Heart left ventricle (tissue), 16 donors: Measurements from ENCODE around the gene PRDM15. TPM values are rescaled to one million over a fixed set of nuclear protein-coding genes. Genes with fewer than 3 reads are reported as not detected.

ENCODE experiments used
- ATAC-seq, 4 donors: fragments of 200-7000 bp; cut with Tn5 transposase; one replicate each; pipeline ENCODE4 v1.9.1; 2020 to 2022; ENCODE audit warnings: moderate library complexity in 4 of 4, mild to moderate bottlenecking in 3 of 4, moderate number of reproducible peaks in 1 of 4
- DNase-seq, 5 donors: peaks; one replicate each; pipeline ENCODE4 v3.0.0-alpha.2; 2020
- H3K27ac ChIP-seq, 12 donors: fragments of 200-600 bp; sonication (generic) in 4 of 12; one replicate each; pipeline versions ENCODE4 v1.5.0 to v1.8.0; 2016 to 2022; ENCODE audit warnings: mild to moderate bottlenecking in 2 of 12
- H3K27me3 ChIP-seq, 9 donors: fragments of 200-600 bp; sonication (generic) in 2 of 9; one replicate each; pipeline versions ENCODE4 v1.5.1 to v1.8.0; 2016 to 2022; ENCODE audit warnings: mild to moderate bottlenecking in 3 of 9
- H3K36me3 ChIP-seq, 9 donors: fragments of 200-600 bp; sonication (generic) in 2 of 9; one replicate each; pipeline versions ENCODE4 v1.5.0 to v1.8.0; 2018 to 2022; ENCODE audit warnings: mild to moderate bottlenecking in 2 of 9
- H3K4me1 ChIP-seq, 12 donors: fragments of 200-600 bp; sonication (generic) in 4 of 12; one replicate each; pipeline versions ENCODE4 v1.5.0 to v1.8.0; 2016 to 2022; ENCODE audit warnings: mild to moderate bottlenecking in 3 of 12
- H3K4me3 ChIP-seq, 12 donors: fragments of 200-600 bp; sonication (generic) in 4 of 12; one replicate each; pipeline versions ENCODE4 v1.5.0 to v1.8.0; 2017 to 2022; ENCODE audit warnings: mild to moderate bottlenecking in 9 of 12, moderate library complexity in 4 of 12
- H3K9me3 ChIP-seq, 12 donors: fragments of 200-600 bp; sonication (generic) in 4 of 12; one replicate each; pipeline versions ENCODE4 v1.5.0 to v1.8.0; 2016 to 2022; ENCODE audit warnings: mild to moderate bottlenecking in 1 of 12
- CTCF ChIP-seq, 12 donors: fragments of 200-600 bp; sonication (generic) in 4 of 12; IDR thresholded peaks; one replicate each; pipeline versions ENCODE4 v1.5.0 to v1.8.0; 2018 to 2022; ENCODE audit warnings: antibody characterized with exemption in 12 of 12, mild to moderate bottlenecking in 5 of 12
- POLR2A ChIP-seq, 2 donors: fragments of 450-650 bp; IDR thresholded peaks; one replicate each; pipeline ENCODE4 v1.6.1; 2017; ENCODE audit warnings: antibody characterized with exemption in 2 of 2, mild to moderate bottlenecking in 2 of 2, moderate library complexity in 2 of 2
- WGBS, 4 donors: extraction: QIAGEN DNeasy Blood & Tissue Kit in 2 of 4; methylation state at CpG; one replicate each; pipeline versions ENCODE4 v1.1.5 to v1.1.7; 2013 to 2018; 5-methylcytosine and 5-hydroxymethylcytosine counted together
- intact Hi-C, 10 donors: fragments of 100-400 bp; cut with DNase I; formaldehyde crosslinking; loops; one replicate each; pipeline versions ENCODE4 v1.11.1 to v1.14.2; 2022
- polyA plus RNA-seq, 2 donors: library from polyadenylated mRNA; stranded (reverse); fragments of 200-250 nt; gene quantifications; one replicate each; pipeline ENCODE4 v1.2.3, GENCODE V29; 2013
- total RNA-seq, 9 donors: library from RNA; depleted of rRNA in 2 of 9; stranded (reverse); fragments of >200 nt in 2 of 9; fragmentation: NEBNext Ultra II Directional in 3 of 9; extraction: Animal tissue kit (Norgen Biotek cat#: 25700) in 3 of 9; gene quantifications; one replicate each; pipeline versions ENCODE4 v1.1.0 to v1.2.4, GENCODE V29; 2016 to 2023
- donor health status: ischemic (EF 13 %, LVEDD 7.1; RV severe dilation, severe dysfunction).
- donor health status: healthy with polysubstance abuse.
- donor health status: DM: no; HTN: yes; CAD: no.
- donor health status: DM: no; HTN: no; CAD: no.
- donor health status: ischemic (EF 25% LVEDD 6.9; RV normal size, moderate dysfunction).
- donor health status: ischemic (EF 25% LVEDD 5.7; RV mildly dilated, moderate dysfunction).
- donor health status: healthy.
- donor health status: DM: yes; HTN: yes; CAD: no.
- donor health status: ischemic (EF 35%, LVEDD 5.7; RV mildly dilated, moderate dysfunction).
- donor health status: nonischemic (EF 11% LVEDD 7.7; RV severe dilation, severe dysfunction).
- donor health status: DM: yes; HTN: yes; CAD: no.
- donor health status: PGD.
- donor health status: ischemic (EF 29% LVEDD 5.4; RV normal size, mild dysfunction).
- donor health status: nonischemic (EF 23%, LVEDD 6.1; RV moderate dilation, normal function).

Gene PRDM15
- total and polyA plus RNA-seq, 11 donors, result 2.1 to 6.3 (median 2.7) TPM

DNA sequence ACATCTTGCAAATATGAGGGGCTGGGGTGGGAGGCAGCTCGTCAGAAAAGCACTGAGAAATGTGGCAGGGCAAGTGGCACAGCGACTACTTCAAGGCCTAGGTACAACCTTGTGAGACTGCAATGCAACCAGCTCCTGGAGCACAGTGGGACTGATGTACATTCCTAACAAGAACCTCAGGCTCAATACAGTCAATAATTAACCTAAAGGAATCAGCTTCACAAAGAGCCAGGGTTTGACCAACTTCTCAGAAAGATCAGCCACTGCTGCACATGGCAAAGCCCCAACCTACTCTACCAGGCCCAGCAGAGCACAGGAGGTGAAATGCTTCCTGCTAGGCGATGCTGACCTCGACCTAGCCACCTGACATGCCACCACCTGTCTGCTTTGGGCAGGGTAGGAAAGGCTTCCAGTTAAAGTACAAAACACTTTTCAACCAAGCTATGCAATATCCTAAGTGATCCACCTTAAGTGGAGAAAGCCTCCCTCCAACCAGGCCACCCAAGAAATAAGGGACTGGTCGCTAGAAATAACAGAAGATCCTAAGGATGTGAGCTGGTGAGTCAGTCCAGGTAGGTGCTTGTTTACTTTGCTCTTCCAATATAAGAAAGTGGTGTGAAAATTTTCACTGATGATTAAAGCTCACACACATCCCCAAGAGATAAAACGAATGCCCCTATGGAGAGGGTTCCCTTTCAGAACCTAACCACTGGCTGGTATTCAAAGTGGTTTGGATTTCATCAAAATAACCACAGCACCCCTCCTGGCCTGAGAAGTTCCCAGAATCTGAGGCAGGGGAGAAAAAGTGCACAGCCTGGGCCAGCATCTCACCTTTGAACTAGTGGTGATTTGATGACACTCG, 114.4 kb downstream of the PRDM15 start:
- Histone ChIP-seq H3K4me1 (peaks cover 0 to 64% (median 25%) of the 10 kb centered on the region in 12 donors), H3K27me3 (peaks cover 51 to 96% (median 80%) of the 10 kb centered on the region in 9 donors), H3K4me3 (no peak overlapping the region), H3K27ac (no peak overlapping the region), H3K9me3 (no peaks in the 10 kb centered on the region), H3K36me3 (no peaks in the 10 kb centered on the region)
- intact Hi-C loops, result no loop called here
- no peak for DNase-seq
- TF ChIP-seq POLR2A (IDR thresholded peaks at IDR 0.05) (no peak), CTCF (IDR thresholded peaks at IDR 0.05) (no peak)
- 77 to 84% (median 78%) methylated on average over 7 of the region's 7 CpGs for WGBS, 4 donors
- no peak for ATAC-seq

- ATAC-seq, result no peak
- TF ChIP-seq CTCF (IDR thresholded peaks at IDR 0.05) (no peak), POLR2A (IDR thresholded peaks at IDR 0.05) (no peak)
- Histone ChIP-seq H3K27me3 (peaks cover 48 to 92% (median 73%) of the 10 kb centered on the region in 9 donors), H3K36me3 (no peaks in the 10 kb centered on the region), H3K27ac (no peak overlapping the region), H3K4me1 (peaks cover 0 to 62% (median 25%) of the 10 kb centered on the region in 12 donors), H3K4me3 (no peak overlapping the region), H3K9me3 (no peaks in the 10 kb centered on the region)
- WGBS, 4 donors, result 60 to 72% (median 70%) methylated on average over 6 to 8 of the region's 8 CpGs
- DNase-seq, result no peak
- intact Hi-C loops, result no loop called here
Measured at GRCh38 chr21:41763996-41764395, 115.1 kb downstream of the PRDM15 start.

DNA sequence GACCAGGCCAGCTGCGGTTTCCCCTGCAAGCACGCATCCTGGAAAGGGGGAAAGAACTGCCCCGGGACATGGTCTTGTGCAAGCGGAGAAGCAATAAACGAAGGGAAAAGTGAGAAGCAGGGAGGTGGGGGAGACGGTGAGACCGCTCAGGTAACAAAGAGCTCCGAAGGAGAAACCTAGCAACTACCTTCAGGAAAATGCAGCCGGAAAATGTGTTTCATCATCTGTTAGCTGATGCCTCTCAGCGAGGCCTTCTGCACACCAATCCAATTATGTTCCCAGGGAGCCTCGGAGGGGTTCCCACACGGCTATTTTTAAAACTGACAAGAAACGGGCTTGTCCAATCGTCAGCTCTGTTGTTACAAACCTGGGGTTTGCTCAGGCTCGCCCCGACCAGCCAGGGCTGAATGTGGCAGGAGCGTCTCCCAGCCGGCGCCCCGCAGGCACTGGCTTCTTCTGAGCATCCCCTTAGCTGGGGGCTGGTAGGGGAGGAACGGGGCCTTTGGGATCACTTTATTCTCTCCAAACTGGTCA, 115.7 kb downstream of the PRDM15 start:
- ATAC-seq (no peak), DNase-seq (no peak)
- Histone ChIP-seq H3K4me3 (no peak overlapping the region), H3K27me3 (peaks cover 42 to 87% (median 67%) of the 10 kb centered on the region in 9 donors), H3K9me3 (no peaks in the 10 kb centered on the region), H3K4me1 (peaks cover 0 to 57% (median 21%) of the 10 kb centered on the region in 12 donors), H3K27ac (no peak overlapping the region), H3K36me3 (no peaks in the 10 kb centered on the region)
- intact Hi-C loops, result no loop called here
- TF ChIP-seq POLR2A (IDR thresholded peaks at IDR 0.05), result no peak
- no peak for TF ChIP-seq CTCF (IDR thresholded peaks at IDR 0.05)
- 37 to 55% (median 49%) methylated on average over 21 of the region's 21 CpGs for WGBS, 4 donors

- ATAC-seq (no peak), DNase-seq (no peak)
- H3K27ac ChIP-seq, result no peak overlapping the region
- intact Hi-C loops, result no loop called here
- H3K4me3 ChIP-seq, result no peak overlapping the region
- H3K36me3 ChIP-seq, result no peaks in the 10 kb centered on the region
- TF ChIP-seq CTCF (IDR thresholded peaks at IDR 0.05) (no peak), POLR2A (IDR thresholded peaks at IDR 0.05) (no peak)
- 29 to 49% (median 41%) methylated on average over 16 of the region's 16 CpGs for WGBS, 4 donors
- H3K9me3 ChIP-seq, result no peaks in the 10 kb centered on the region
- H3K27me3 ChIP-seq, result peaks cover 36 to 80% (median 60%) of the 10 kb centered on the region in 9 donors
- peaks cover 0 to 49% (median 14%) of the 10 kb centered on the region in 12 donors for H3K4me1 ChIP-seq
Measured at GRCh38 chr21:41762753-41763152, 116.4 kb downstream of the PRDM15 start.
